SK-N-SH treated with all-trans-retinoic acid at 6 μM for 48 hours (cell line): Measurements from ENCODE around the gene HOXA13.

Experiments
- ATAC-seq: fragments of 200-7000 bp; cut with Tn5 transposase; 3 replicates; pipeline ENCODE4 v1.9.1; 2020; ENCODE audit warnings: mild to moderate bottlenecking, moderate library complexity
- ARNTL ChIP-seq: fragments of 450-650 bp; formaldehyde crosslinking; IDR thresholded peaks from 2 replicates; pipeline ENCODE4 v1.5.0; 2020; ENCODE audit warnings: low read depth, mild to moderate bottlenecking, moderate library complexity, borderline replicate concordance
- BACH2 ChIP-seq: fragments of 250-450 bp; sonication (Bioruptor Pico); IDR thresholded peaks from 2 replicates; pipeline ENCODE4 v1.9.0; 2021; ENCODE audit warnings: mild to moderate bottlenecking, borderline replicate concordance
- CSDC2 ChIP-seq: fragments of 250-450 bp; sonication (Bioruptor Pico); IDR thresholded peaks from 2 replicates; pipeline ENCODE4 v1.5.0; 2020; ENCODE audit warnings: mild to moderate bottlenecking, moderate library complexity
- CSRNP3 ChIP-seq: fragments of 250-450 bp; sonication (Bioruptor Pico); IDR thresholded peaks from 2 replicates; pipeline ENCODE4 v1.5.1; 2021; ENCODE audit warnings: mild to moderate bottlenecking, moderate library complexity
- ESRRG ChIP-seq: fragments of 250-450 bp; sonication (Bioruptor Pico); IDR thresholded peaks from 2 replicates; pipeline ENCODE4 v1.6.1; 2021; ENCODE audit warnings: mild to moderate bottlenecking
- ISL1 ChIP-seq: fragments of 250-450 bp; sonication (Bioruptor Pico); IDR thresholded peaks from 2 replicates; pipeline ENCODE4 v2.1.2; 2022; ENCODE audit warnings: mild to moderate bottlenecking, moderate library complexity
- OSR1 ChIP-seq: fragments of 250-450 bp; sonication (Bioruptor Pico); IDR thresholded peaks from 2 replicates; pipeline ENCODE4 v1.8.0; 2022; ENCODE audit warnings: moderate library complexity, mild to moderate bottlenecking, inconsistent platforms
- POU6F1 ChIP-seq: fragments of 250-450 bp; sonication (Bioruptor Pico); IDR thresholded peaks from 2 replicates; pipeline ENCODE4 v1.8.0; 2021; ENCODE audit warnings: low read depth, mild to moderate bottlenecking, moderate library complexity, borderline replicate concordance
- PPARA ChIP-seq: fragments of 250-450 bp; sonication (Bioruptor Pico); IDR thresholded peaks from 2 replicates; pipeline ENCODE4 v1.5.0; 2020; ENCODE audit warnings: mild to moderate bottlenecking, borderline replicate concordance
- RARB ChIP-seq: fragments of 250-450 bp; sonication (Bioruptor Pico); IDR thresholded peaks from 2 replicates; pipeline ENCODE4 v1.8.0; 2021; ENCODE audit warnings: mild to moderate bottlenecking, moderate library complexity
- TCF4 ChIP-seq: fragments of 250-450 bp; sonication (Bioruptor Pico); IDR thresholded peaks from 2 replicates; pipeline ENCODE4 v1.8.0; 2021; ENCODE audit warnings: mild to moderate bottlenecking, moderate library complexity, borderline replicate concordance
- TOX ChIP-seq: fragments of 250-450 bp; sonication (Bioruptor Pico); IDR thresholded peaks from 2 replicates; pipeline ENCODE4 v1.8.0; 2021; ENCODE audit warnings: mild to moderate bottlenecking, moderate library complexity, borderline replicate concordance
- ZC3H10 ChIP-seq: fragments of 250-450 bp; sonication (Bioruptor Pico); IDR thresholded peaks from 2 replicates; pipeline ENCODE4 v1.5.1; 2021; ENCODE audit warnings: mild to moderate bottlenecking, moderate library complexity
- ZFP3 ChIP-seq: fragments of 250-450 bp; sonication (Bioruptor Pico); IDR thresholded peaks from 2 replicates; pipeline ENCODE4 v1.5.0; 2020; ENCODE audit warnings: mild to moderate bottlenecking, moderate library complexity
- ZNF565 ChIP-seq: fragments of 450-650 bp; formaldehyde crosslinking; conservative IDR thresholded peaks from 2 replicates; pipeline ENCODE4 v1.5.0; 2020; ENCODE audit warnings: low read depth, mild to moderate bottlenecking, moderate library complexity
- ZNF70 ChIP-seq: fragments of 450-650 bp; formaldehyde crosslinking; IDR thresholded peaks from 2 replicates; pipeline ENCODE4 v1.5.0; 2020; ENCODE audit warnings: mild to moderate bottlenecking, moderate library complexity
- TF ChIP-seq, protein P1 (sequence below): fragments of 250-450 bp; sonication (Bioruptor Pico); IDR thresholded peaks from 2 replicates; pipeline ENCODE4 v1.5.1; 2020; ENCODE audit warnings: low read depth, mild to moderate bottlenecking, moderate library complexity
- TF ChIP-seq, protein P2 (sequence below): fragments of 250-450 bp; sonication (Bioruptor Pico); IDR thresholded peaks from 2 replicates; pipeline ENCODE4 v1.8.0; 2020; ENCODE audit warnings: mild to moderate bottlenecking, moderate library complexity, borderline replicate concordance
- TF ChIP-seq, protein P3 (sequence below): fragments of 250-450 bp; sonication (Bioruptor Pico); IDR thresholded peaks from 2 replicates; pipeline ENCODE4 v1.5.0; 2020; ENCODE audit warnings: mild to moderate bottlenecking, moderate library complexity

The HOXA13 gene

GRCh38 chr7:27166531-27167505 lies 33.1 kb downstream of the HOXA13 start:
- TF ChIP-seq BACH2 (CRISPR knock-in tag) (no peak), ESRRG (no peak), POU6F1 (CRISPR knock-in tag) (no peak)
- ATAC-seq, result no peak

DNA sequence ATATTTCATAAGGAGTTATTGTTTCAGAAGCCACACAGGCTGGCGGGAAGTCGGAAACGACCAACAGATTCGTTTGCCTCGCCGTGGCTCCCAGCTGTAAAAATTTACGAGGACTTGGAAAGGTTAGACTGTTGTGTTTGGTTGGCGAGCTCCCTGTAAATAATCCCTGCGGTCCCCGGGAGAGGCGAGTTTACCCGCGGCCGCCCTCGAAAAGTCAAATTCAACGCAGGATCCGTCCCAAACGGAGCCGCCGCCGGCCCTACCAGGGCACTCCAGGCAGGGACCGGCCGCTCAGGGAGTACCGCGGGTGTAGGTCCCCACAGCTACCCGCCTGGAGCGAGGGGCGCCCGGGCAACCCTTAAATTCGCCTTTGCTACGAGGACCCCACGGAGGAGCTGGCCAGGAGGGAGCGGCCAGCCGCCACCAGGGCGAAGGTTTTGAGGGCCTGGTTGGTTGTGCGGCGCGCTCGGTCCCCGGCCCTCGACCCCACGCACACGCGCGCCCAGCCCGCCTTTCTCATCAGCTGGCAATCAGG lies 33.8 kb downstream of the HOXA13 start:
- ATAC-seq, result no peak
- TF ChIP-seq TOX (CRISPR knock-in tag) (no peak), ISL1 (no peak), TCF4 (CRISPR knock-in tag) (no peak), RARB (no peak), CSRNP3 (CRISPR knock-in tag) (no peak), OSR1 (CRISPR knock-in tag) (no peak), ZNF70 (CRISPR knock-in tag) (no peak), ARNTL (no peak), CSDC2 (CRISPR knock-in tag) (no peak), PPARA (no peak), ZC3H10 (CRISPR knock-in tag) (no peak), ZNF565 (CRISPR knock-in tag) (no peak), ZFP3 (CRISPR knock-in tag) (no peak)
- TF ChIP-seq, protein P1, sequence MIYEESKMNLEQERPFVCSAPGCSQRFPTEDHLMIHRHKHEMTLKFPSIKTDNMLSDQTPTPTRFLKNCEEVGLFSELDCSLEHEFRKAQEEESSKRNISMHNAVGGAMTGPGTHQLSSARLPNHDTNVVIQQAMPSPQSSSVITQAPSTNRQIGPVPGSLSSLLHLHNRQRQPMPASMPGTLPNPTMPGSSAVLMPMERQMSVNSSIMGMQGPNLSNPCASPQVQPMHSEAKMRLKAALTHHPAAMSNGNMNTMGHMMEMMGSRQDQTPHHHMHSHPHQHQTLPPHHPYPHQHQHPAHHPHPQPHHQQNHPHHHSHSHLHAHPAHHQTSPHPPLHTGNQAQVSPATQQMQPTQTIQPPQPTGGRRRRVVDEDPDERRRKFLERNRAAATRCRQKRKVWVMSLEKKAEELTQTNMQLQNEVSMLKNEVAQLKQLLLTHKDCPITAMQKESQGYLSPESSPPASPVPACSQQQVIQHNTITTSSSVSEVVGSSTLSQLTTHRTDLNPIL (CRISPR knock-in tag), result no peak
- TF ChIP-seq, protein P2, sequence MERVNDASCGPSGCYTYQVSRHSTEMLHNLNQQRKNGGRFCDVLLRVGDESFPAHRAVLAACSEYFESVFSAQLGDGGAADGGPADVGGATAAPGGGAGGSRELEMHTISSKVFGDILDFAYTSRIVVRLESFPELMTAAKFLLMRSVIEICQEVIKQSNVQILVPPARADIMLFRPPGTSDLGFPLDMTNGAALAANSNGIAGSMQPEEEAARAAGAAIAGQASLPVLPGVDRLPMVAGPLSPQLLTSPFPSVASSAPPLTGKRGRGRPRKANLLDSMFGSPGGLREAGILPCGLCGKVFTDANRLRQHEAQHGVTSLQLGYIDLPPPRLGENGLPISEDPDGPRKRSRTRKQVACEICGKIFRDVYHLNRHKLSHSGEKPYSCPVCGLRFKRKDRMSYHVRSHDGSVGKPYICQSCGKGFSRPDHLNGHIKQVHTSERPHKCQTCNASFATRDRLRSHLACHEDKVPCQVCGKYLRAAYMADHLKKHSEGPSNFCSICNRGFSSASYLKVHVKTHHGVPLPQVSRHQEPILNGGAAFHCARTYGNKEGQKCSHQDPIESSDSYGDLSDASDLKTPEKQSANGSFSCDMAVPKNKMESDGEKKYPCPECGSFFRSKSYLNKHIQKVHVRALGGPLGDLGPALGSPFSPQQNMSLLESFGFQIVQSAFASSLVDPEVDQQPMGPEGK (CRISPR knock-in tag), result no peak

GRCh38 chr7:27165089-27165995 lies 34.5 kb downstream of the HOXA13 start, which contains the start of gene HOXA9:
TSS of gene HOXA9 (minus strand) at chr7:27165537. CDS start at chr7:27165457, 80 bp downstream.
- no peak for ATAC-seq
- TF ChIP-seq, protein P3, sequence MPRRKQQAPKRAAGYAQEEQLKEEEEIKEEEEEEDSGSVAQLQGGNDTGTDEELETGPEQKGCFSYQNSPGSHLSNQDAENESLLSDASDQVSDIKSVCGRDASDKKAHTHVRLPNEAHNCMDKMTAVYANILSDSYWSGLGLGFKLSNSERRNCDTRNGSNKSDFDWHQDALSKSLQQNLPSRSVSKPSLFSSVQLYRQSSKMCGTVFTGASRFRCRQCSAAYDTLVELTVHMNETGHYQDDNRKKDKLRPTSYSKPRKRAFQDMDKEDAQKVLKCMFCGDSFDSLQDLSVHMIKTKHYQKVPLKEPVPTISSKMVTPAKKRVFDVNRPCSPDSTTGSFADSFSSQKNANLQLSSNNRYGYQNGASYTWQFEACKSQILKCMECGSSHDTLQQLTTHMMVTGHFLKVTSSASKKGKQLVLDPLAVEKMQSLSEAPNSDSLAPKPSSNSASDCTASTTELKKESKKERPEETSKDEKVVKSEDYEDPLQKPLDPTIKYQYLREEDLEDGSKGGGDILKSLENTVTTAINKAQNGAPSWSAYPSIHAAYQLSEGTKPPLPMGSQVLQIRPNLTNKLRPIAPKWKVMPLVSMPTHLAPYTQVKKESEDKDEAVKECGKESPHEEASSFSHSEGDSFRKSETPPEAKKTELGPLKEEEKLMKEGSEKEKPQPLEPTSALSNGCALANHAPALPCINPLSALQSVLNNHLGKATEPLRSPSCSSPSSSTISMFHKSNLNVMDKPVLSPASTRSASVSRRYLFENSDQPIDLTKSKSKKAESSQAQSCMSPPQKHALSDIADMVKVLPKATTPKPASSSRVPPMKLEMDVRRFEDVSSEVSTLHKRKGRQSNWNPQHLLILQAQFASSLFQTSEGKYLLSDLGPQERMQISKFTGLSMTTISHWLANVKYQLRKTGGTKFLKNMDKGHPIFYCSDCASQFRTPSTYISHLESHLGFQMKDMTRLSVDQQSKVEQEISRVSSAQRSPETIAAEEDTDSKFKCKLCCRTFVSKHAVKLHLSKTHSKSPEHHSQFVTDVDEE (CRISPR knock-in tag), result no peak
- TF ChIP-seq, all 23 proteins: peak for 0
